Measurements from ENCODE around the gene FAF1. TPM values are rescaled to one million over a fixed set of nuclear protein-coding genes. Genes with fewer than 3 reads are reported as not detected.

FAF1 gene
- total and polyA plus RNA-seq, 7 donors, result 27.5 to 59.3 (median 53.9) TPM

DNA sequence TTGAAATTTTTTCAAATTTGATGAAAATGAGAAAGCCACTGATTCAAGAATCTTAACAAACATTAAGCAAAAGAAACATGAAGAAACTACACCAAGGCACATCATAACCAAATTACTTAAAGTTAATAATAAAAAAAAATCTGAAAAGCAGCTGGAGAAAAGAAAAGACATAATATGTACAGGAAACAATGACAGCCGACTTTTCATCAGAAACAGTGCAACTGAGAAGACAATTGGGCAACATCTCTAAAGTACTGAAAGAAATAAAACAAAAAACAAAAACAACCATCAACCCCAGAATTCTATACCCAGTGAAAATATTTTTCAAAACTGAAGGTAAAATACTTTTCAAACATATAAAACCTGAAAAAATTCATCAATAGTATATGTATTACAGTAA, 463.1 kb downstream of the FAF1 start:
- DNase-seq, result no peak
- intact Hi-C loops (cut with DNase I), result no loop called here
- H3K4me3 ChIP-seq, result no peak overlapping the region
- H3K27me3 ChIP-seq, result no peaks in the 10 kb centered on the region
- H3K4me1 ChIP-seq, result no peaks in the 10 kb centered on the region
- peaks cover 0 to 2% (median 0%) of the 10 kb centered on the region in 4 donors for H3K9me3 ChIP-seq
- no peaks in the 10 kb centered on the region for H3K36me3 ChIP-seq
- H3K27ac ChIP-seq, result no peak overlapping the region
- TF ChIP-seq POLR2AphosphoS5 (IDR thresholded peaks at IDR 0.05), result no peak
- TF ChIP-seq POLR2A (IDR thresholded peaks at IDR 0.05), result no peak
- TF ChIP-seq CTCF (IDR thresholded peaks at IDR 0.05), result no peak
- no peak for TF ChIP-seq EP300 (IDR thresholded peaks at IDR 0.05)
- WGBS, 2 donors, result 96 to 98% methylated on average over 1 of the region's 1 CpG

DNA sequence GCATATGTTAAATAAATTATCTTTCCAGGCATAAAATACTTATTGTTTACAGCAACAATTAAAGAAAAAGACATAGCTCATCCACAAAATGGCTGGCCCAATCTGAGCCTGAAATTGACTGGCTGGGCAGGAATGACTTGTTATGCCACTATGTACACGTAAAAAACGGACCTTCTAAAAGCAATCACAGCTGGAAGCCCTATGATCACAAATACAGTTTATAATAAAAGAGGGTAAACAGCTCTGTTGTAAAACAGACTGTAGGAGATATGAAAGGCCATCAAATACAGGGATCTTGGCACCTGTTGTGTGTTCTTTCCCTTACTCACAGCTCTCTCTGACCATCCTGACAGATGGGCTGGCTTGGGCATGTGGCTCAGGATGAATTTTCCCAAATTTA, 466.4 kb downstream of the FAF1 start:
- H3K9me3 ChIP-seq, result no peaks in the 10 kb centered on the region
- H3K27me3 ChIP-seq, result no peaks in the 10 kb centered on the region
- peaks cover 0 to 30% (median 2%) of the 10 kb centered on the region in 4 donors for H3K36me3 ChIP-seq
- no peak for TF ChIP-seq POLR2A (IDR thresholded peaks at IDR 0.05)
- TF ChIP-seq EP300 (IDR thresholded peaks at IDR 0.05), result no peak
- TF ChIP-seq POLR2AphosphoS5 (IDR thresholded peaks at IDR 0.05), result no peak
- TF ChIP-seq CTCF (IDR thresholded peaks at IDR 0.05), result no peak
- no peak for DNase-seq
- no peak overlapping the region for H3K27ac ChIP-seq
- intact Hi-C loops (cut with DNase I), result no loop called here
- 14 to 74% methylated on average over 2 of the region's 2 CpGs for WGBS, 2 donors
- no peaks in the 10 kb centered on the region for H3K4me1 ChIP-seq
- no peak overlapping the region for H3K4me3 ChIP-seq

- intact Hi-C loops (cut with DNase I), result no loop called here
- DNase-seq, result no peak
Measured at GRCh38 chr1:50492142-50492541, 467.9 kb downstream of the FAF1 start.

GRCh38 chr1:50491142-50491541, 468.9 kb downstream of the FAF1 start:
- Histone ChIP-seq H3K27me3 (no peaks in the 10 kb centered on the region), H3K4me3 (no peak overlapping the region), H3K9me3 (no peaks in the 10 kb centered on the region), H3K4me1 (no peaks in the 10 kb centered on the region), H3K27ac (no peak overlapping the region), H3K36me3 (peaks cover 0 to 44% (median 2%) of the 10 kb centered on the region in 4 donors)
- TF ChIP-seq EP300 (IDR thresholded peaks at IDR 0.05) (no peak), CTCF (IDR thresholded peaks at IDR 0.05) (no peak), POLR2AphosphoS5 (IDR thresholded peaks at IDR 0.05) (no peak), POLR2A (IDR thresholded peaks at IDR 0.05) (no peak)
- no peak for DNase-seq
- intact Hi-C loops (cut with DNase I), result no loop called here

More at GRCh38 chr1:50492142-50492541, 467.9 kb downstream of the FAF1 start:
- H3K27ac ChIP-seq, result no peak overlapping the region
- no peaks in the 10 kb centered on the region for H3K27me3 ChIP-seq
- no peak for TF ChIP-seq EP300 (IDR thresholded peaks at IDR 0.05)
- H3K9me3 ChIP-seq, result no peaks in the 10 kb centered on the region
- WGBS, 2 donors, result 91 to 97% methylated on average over 1 of the region's 1 CpG
- H3K4me3 ChIP-seq, result no peak overlapping the region
- peaks cover 0 to 38% (median 2%) of the 10 kb centered on the region in 4 donors for H3K36me3 ChIP-seq
- no peaks in the 10 kb centered on the region for H3K4me1 ChIP-seq

DNA sequence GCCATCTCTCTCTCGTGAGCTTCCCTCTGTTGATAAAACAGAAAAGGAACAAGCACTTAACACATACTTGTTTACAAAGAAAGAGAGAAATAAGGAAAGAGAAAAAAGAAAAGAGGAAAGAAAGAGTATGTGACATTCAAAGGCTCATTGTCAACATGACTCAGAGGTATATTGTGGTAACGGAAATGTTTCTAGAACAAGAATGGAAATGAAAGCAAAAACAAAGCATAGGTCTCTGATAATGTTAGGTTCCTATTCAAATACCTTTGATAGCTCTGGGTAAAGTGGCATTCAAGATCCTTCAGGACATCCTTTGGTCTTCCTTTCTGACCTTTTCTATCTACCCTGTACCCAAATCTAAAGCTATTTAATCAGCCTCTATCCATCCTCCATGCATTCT, 469.4 kb downstream of the FAF1 start:
- peaks cover 0 to 44% (median 2%) of the 10 kb centered on the region in 4 donors for H3K36me3 ChIP-seq
- WGBS, 2 donors, result 78 to 89% methylated on average over 2 of the region's 2 CpGs
- no peaks in the 10 kb centered on the region for H3K4me1 ChIP-seq
- no peaks in the 10 kb centered on the region for H3K27me3 ChIP-seq
- TF ChIP-seq POLR2AphosphoS5 (IDR thresholded peaks at IDR 0.05), result no peak
- no peak for TF ChIP-seq CTCF (IDR thresholded peaks at IDR 0.05)
- TF ChIP-seq POLR2A (IDR thresholded peaks at IDR 0.05), result no peak
- no peak for TF ChIP-seq EP300 (IDR thresholded peaks at IDR 0.05)
- no peaks in the 10 kb centered on the region for H3K9me3 ChIP-seq
- intact Hi-C loops (cut with DNase I), result no loop called here
- no peak overlapping the region for H3K27ac ChIP-seq
- no peak for DNase-seq
- no peak overlapping the region for H3K4me3 ChIP-seq
